HCEC 1CT (cell line): ENCODE results near the gene CDCA3.
A peak's percentile ranks its signal among the peaks of the same experiment; 100 is the strongest.
"Not testable (repeated sequence)": the region's sequence is repeated elsewhere in the genome, so short reads cannot be mapped to it uniquely, and the experiment has no call there.

Source experiments
- DNase-seq: peaks from one replicate; pipeline ENCODE4 v3.0.0-alpha.2; 2017

CDCA3 gene

GRCh38 chr12:6851153-6851920 lies at the start of gene CDCA3:
Gene CDCA3 (minus strand): TSS chr12:6851286. CDS start chr12:6850952, 334 bp downstream.
- DNase-seq: peak; percentile 99

- peak; percentile 42 for DNase-seq
These were observed 48.9 kb upstream of the CDCA3 start for GRCh38 chr12:6899837-6900519.

GRCh38 chr12:6899427-6899826 lies 48.3 kb upstream of the CDCA3 start:
- DNase-seq: no peak

GRCh38 chr12:6896846-6897435 lies 45.9 kb upstream of the CDCA3 start:
- no peak for DNase-seq

- no peak for DNase-seq
These were observed 43.2 kb upstream of the CDCA3 start for GRCh38 chr12:6894321-6894720.

GRCh38 chr12:6892683-6893082 lies 41.6 kb upstream of the CDCA3 start:
- DNase-seq: not testable (repeated sequence)

GRCh38 chr12:6891646-6892001 lies 40.5 kb upstream of the CDCA3 start:
- DNase-seq: no peak

- peak; percentile 96 for DNase-seq
These were observed 39.9 kb upstream of the CDCA3 start for GRCh38 chr12:6890789-6891645.

GRCh38 chr12:6889775-6890573 lies 38.9 kb upstream of the CDCA3 start:
- not testable (repeated sequence) for DNase-seq

GRCh38 chr12:6888794-6889193 lies 37.7 kb upstream of the CDCA3 start:
- DNase-seq: not testable (repeated sequence)

- DNase-seq: no peak
These were observed 37.3 kb upstream of the CDCA3 start for GRCh38 chr12:6888360-6888759.

- no peak for DNase-seq
These were observed 36.4 kb upstream of the CDCA3 start for GRCh38 chr12:6887460-6887859.

- DNase-seq: not testable (repeated sequence)
These were observed 35.3 kb upstream of the CDCA3 start for GRCh38 chr12:6886206-6886999.

- no peak for DNase-seq
These were observed 33.5 kb upstream of the CDCA3 start for GRCh38 chr12:6884539-6884938.

- DNase-seq: no peak
These were observed 32.6 kb upstream of the CDCA3 start for GRCh38 chr12:6883683-6884082.

GRCh38 chr12:6883252-6883651 lies 32.2 kb upstream of the CDCA3 start:
- DNase-seq: no peak

- DNase-seq: not testable (repeated sequence)
These were observed 28.7 kb upstream of the CDCA3 start for GRCh38 chr12:6879824-6880223.

- DNase-seq: not testable (repeated sequence)
These were observed 22.9 kb upstream of the CDCA3 start for GRCh38 chr12:6874015-6874368.

GRCh38 chr12:6873094-6874014 lies 22.3 kb upstream of the CDCA3 start, which contains the start of gene SPSB2:
Gene SPSB2 (minus strand): TSS chr12:6873303. CDS start chr12:6872901, 402 bp downstream.
- DNase-seq: peak; percentile 91
